HUES48 (cell line): ENCODE measurements around the gene MAP4K3.
"Not testable (repeated sequence)": the region's sequence is repeated elsewhere in the genome, so short reads cannot be mapped to it uniquely, and the experiment has no call there.

Experiments
- H3K27ac ChIP-seq: one replicate; pipeline ENCODE4 v1.7.0; 2013; ENCODE audit warnings: low read depth, low read length, inconsistent platforms
- H3K27me3 ChIP-seq: 2 replicates; pipeline ENCODE4 v1.6.1; 2013; ENCODE audit warnings: mild to moderate bottlenecking, low read length; ENCODE audit not compliant: control insufficient read depth, insufficient read depth
- H3K36me3 ChIP-seq: 2 replicates; pipeline ENCODE4 v1.6.1; 2013; ENCODE audit warnings: low read length; ENCODE audit not compliant: control insufficient read depth, insufficient read depth
- H3K4me1 ChIP-seq: 2 replicates; pipeline ENCODE4 v1.6.1; 2013; ENCODE audit warnings: mild to moderate bottlenecking, low read length; ENCODE audit not compliant: control insufficient read depth, insufficient read depth
- H3K4me3 ChIP-seq: 2 replicates; pipeline ENCODE4 v1.5.1; 2013; ENCODE audit warnings: mild to moderate bottlenecking, low read depth, low read length
- H3K9ac ChIP-seq: 2 replicates; pipeline ENCODE4 v1.6.1; 2013; ENCODE audit warnings: mild to moderate bottlenecking, low read depth, low read length, moderate library complexity
- H3K9me3 ChIP-seq: 2 replicates; pipeline ENCODE4 v1.6.1; 2013; ENCODE audit warnings: low read length; ENCODE audit not compliant: control insufficient read depth, insufficient read depth

The MAP4K3 gene

DNA sequence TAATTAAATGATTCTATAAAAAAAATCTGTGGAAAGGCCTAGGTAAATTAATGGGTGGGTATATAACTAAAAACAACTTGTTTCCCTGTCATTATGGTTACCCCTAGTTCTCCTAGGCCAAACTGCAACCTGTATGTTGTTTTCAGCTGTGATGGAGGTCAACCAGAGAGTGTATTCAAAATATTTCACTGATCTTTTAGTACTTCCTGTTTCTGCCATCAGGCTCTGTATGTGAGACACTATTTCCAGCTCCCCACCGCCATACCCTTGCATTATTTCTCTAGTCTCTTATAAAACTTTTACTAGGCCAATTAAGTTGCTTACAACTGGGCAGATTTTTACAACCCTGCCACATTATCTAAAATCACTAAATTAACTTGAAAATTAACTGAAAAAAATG lies 172.4 kb downstream of the MAP4K3 start:
- H3K9ac ChIP-seq, result no peak overlapping the region
- no peak overlapping the region for H3K27ac ChIP-seq

DNA sequence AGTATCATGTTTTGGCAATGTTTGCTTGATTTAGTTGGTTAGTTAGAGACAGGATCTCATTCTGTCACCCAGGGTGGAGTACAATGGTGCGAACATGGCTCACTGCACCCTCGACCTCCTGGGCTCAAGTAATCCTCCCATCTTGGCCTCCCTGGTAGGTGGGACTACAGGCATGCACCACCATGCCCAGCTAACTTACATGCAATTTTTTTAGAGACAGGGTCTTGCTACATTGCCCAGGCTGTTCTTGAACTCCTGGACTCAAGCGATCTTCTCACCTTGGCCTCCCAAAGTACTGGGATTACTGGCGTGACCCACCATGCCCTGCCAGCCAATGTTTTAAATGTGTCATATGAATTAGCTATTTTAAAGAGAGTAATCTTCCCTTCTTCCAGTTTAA lies 177.0 kb downstream of the MAP4K3 start:
- no peak overlapping the region for H3K9ac ChIP-seq
- H3K4me3 ChIP-seq, result no peak overlapping the region
- no peaks in the 10 kb centered on the region for H3K9me3 ChIP-seq
- H3K36me3 ChIP-seq, result peaks cover 65% of the 10 kb centered on the region
- no peaks in the 10 kb centered on the region for H3K4me1 ChIP-seq
- H3K27me3 ChIP-seq, result no peaks in the 10 kb centered on the region
- no peak overlapping the region for H3K27ac ChIP-seq

More for the DNA sequence above, 172.4 kb downstream of the MAP4K3 start:
- no peaks in the 10 kb centered on the region for H3K9me3 ChIP-seq
- peaks cover 54% of the 10 kb centered on the region for H3K36me3 ChIP-seq
- no peak overlapping the region for H3K4me3 ChIP-seq
- no peaks in the 10 kb centered on the region; the same call in 1 of the 2 replicates for H3K4me1 ChIP-seq
- no peaks in the 10 kb centered on the region for H3K27me3 ChIP-seq

DNA sequence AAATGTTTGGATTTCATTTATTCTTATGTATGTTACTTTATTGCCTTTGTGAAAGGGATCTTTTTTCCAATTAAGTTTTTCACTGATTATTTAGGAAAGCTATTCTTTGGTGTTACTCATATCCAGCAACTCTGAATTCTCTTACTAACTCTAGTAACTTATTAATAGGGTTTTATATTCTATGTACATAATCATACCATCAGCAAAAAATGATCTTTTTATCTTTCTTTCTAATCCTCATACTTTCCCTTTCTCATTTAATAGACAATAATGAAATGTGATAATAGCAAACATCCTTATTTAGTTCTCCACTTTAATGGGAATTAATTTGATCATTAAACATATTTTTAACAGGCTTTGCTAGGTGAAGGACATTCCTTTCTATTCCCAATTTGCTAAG lies 181.0 kb downstream of the MAP4K3 start:
- no peaks in the 10 kb centered on the region for H3K27me3 ChIP-seq
- no peak overlapping the region for H3K4me3 ChIP-seq
- H3K36me3 ChIP-seq, result peaks cover 80% of the 10 kb centered on the region
- peaks cover 6% of the 10 kb centered on the region; the same call in 1 of the 2 replicates for H3K9me3 ChIP-seq
- no peak overlapping the region for H3K9ac ChIP-seq
- no peaks in the 10 kb centered on the region for H3K4me1 ChIP-seq
- H3K27ac ChIP-seq, result no peak overlapping the region

DNA sequence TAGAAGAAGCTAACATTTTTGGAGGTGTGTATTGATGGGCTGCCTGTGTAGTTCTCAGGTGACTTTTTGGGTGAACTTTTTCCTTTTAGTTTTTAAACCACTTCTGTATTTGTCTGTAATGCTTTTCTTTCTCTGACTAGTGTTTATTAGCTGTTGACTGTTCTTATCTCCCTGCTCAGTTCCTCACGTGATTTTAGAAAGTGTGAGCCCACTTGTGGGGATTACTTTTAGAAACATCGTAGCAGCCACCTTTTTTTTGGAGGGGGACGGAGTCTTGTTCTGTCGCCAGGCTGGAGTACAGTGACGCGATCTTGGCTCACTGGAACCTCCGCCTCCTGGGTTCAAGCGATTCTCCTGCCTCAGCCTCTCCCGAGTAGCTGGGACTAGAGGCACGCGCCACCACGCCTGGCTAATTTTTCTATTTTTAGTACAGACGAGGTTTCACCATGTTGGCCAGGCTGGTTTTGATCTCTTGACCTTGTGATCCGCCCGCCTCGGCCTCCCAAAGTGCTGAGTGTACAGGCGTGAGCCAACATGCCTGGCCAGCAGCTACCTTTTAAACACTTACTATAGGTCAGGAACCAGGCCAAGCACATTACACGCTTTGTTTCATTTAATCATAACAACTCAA lies 184.1 kb downstream of the MAP4K3 start:
- Histone ChIP-seq H3K27ac (no peak overlapping the region), H3K36me3 (peaks cover 74% of the 10 kb centered on the region), H3K4me3 (no peak overlapping the region), H3K4me1 (no peaks in the 10 kb centered on the region), H3K27me3 (no peaks in the 10 kb centered on the region), H3K9me3 (peaks cover 9% of the 10 kb centered on the region; the same call in 1 of the 2 replicates), H3K9ac (no peak overlapping the region)

DNA sequence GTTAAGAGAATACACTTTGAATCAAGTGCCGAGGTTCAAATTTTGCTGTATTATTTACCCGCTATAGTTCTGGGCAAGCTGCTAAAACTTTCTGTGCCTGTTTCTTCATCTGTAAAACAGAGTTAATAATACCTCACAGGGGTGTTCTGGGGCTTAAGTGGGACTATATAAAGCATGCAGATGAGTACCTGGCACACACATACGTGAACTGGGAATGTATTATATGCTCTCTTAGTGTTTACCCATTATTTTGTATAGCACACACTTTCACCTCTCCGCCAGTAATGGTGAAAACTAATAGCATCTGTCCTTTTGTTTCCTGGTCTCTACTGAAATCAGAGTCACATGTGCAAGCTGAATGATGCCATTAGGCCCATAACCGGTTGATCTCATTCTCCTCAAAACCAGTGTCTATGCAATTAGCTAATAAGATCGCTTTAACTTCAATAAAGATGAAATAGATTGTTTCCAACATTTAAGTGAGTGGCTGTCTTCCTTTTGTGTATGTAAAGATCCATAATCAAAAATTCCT lies 189.5 kb downstream of the MAP4K3 start:
- Histone ChIP-seq H3K4me1 (no peaks in the 10 kb centered on the region), H3K27ac (no peak overlapping the region), H3K27me3 (no peaks in the 10 kb centered on the region), H3K9me3 (peaks cover 9% of the 10 kb centered on the region; the same call in 1 of the 2 replicates), H3K9ac (no peak overlapping the region), H3K4me3 (no peak overlapping the region), H3K36me3 (peaks cover 36% of the 10 kb centered on the region)

DNA sequence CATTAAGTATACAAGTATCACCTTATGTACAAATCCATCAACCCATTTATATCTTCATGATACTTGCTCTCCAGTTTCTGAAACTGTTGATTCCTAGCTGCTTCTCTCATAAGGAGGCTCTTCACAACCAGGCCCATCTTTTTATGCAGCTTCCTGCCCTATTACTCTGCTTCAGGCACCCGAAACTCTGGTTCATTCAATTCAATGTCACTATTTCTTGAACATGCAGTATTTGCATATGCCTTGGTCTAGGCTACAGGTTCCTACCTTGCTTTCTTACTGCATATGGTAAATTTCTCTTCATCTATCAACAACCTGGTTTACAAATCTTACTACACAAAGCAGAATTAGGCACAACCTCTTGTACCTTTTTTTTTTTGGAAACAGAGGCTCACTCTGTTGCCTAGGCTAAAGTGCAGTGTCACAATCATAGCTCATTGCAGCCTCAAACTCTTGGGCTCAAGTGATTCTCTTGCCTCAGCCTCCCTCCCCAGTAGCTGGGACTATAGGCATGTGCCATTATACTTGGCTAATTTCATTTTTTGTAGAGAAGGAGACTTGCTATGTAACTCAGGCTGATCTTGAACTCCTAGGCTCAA lies 190.6 kb downstream of the MAP4K3 start:
- no peak overlapping the region for H3K27ac ChIP-seq
- no peak overlapping the region for H3K9ac ChIP-seq
- H3K27me3 ChIP-seq, result no peaks in the 10 kb centered on the region
- H3K9me3 ChIP-seq, result peaks cover 7% of the 10 kb centered on the region; the same call in 1 of the 2 replicates
- H3K36me3 ChIP-seq, result peaks cover 25% of the 10 kb centered on the region
- peaks cover 6% of the 10 kb centered on the region for H3K4me1 ChIP-seq
- H3K4me3 ChIP-seq, result no peak overlapping the region

DNA sequence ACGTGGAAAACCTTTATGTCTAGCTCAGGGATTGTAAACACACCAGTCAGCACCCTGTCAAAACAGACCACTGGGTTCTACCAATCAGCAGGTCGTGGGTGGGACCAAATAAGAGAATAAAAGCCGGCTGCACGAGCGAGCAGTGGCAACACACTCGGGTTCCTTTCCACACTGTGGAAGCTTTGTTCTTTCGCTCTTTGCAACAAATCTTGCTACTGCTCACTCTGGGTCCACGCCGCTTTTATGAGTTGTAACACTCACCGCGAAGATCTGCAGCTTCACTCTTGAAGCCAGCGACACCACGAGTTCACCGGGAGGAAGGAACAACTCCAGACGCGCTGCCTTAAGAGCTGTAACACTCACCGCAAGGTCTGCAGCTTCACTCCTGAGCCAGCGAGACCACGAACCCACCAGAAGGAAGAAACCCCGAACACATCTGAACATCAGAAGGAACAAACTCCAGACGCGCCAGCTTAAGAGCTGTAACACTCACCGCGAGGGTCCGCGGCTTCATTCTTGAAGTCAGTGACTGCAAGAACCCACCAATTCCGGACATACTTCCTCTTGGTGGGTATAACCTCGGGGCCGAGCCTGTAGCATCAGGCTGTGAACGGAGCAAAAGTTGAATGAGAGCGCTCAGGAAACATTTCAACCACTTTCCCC lies 192.0 kb downstream of the MAP4K3 start:
- peaks cover 12% of the 10 kb centered on the region for H3K4me1 ChIP-seq
- H3K27me3 ChIP-seq, H3K4me3 ChIP-seq, H3K9me3 ChIP-seq, H3K27ac ChIP-seq, H3K9ac ChIP-seq: not testable (repeated sequence)
- H3K36me3 ChIP-seq, result peaks cover 11% of the 10 kb centered on the region

DNA sequence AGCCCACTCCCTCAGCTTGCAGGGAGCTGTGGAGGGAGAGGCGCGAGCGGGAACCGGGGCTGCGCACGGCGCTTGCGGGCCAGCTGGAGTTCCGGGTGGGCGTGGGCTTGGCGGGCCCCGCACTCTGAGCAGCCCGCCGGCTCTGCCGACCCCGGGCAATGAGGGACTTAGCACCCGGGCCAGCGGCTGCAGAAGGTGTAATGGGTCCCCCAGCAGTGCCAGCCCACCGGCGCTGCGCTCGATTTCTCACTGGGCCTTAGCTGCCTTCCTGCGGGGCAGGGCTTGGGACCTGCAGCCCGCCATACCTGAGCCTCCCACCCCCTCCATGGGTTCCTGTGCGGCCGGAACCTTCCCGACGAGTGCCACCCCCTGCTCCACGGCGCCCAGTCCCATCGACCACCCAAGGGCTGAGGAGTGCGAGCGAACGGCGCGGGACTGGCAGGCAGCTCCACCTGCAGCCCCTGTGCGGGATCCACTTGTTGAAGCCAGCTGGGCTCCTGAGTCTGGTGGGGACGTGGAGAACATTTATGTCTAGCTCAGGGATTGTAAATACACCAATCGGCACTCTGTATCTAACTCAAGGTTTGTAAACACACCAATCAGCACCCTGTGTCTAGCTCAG lies 192.7 kb downstream of the MAP4K3 start:
- H3K27ac ChIP-seq, H3K4me3 ChIP-seq, H3K27me3 ChIP-seq, H3K36me3 ChIP-seq, H3K9ac ChIP-seq, H3K9me3 ChIP-seq: not testable (repeated sequence)
- peaks cover 12% of the 10 kb centered on the region for H3K4me1 ChIP-seq

DNA sequence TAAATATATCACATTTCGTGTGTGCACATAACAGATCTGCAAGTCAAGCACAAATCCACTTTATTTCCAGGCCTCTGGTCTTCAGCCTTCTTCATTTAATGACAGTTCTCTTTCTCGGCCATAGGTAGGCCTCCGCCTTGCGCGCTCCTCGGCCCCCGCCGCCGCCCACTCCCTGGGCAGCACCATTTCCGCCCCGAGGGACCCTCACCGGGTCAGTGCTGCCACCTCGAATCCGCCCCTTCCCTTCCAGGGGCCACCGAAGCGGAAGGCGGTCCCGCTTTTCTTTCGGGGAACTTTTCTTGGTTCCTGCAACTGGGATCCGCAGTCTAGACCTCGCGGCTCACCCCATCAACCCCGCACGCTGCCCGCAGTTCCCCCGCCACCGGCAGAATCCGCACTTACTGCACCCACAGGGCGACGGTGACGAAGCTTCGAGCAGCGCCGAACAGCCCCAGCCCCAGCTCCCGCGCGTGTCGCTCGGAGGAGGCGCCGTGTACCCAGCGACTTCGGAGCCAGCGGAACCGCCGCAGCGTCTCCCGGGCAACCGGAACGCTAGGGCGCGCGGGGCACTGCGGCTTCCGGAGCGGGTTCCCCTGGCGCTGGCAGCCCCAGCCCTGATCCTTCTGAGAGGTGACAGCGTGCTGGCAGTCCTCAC lies 193.5 kb downstream of the MAP4K3 start, which contains the start of gene CDKL4:
CDKL4 (minus strand) TSS at position 502 of the 655 bp plus-strand sequence.
- Histone ChIP-seq H3K4me3 (no peak within 1 kb of the TSS), H3K27me3 (no peaks in the 10 kb centered on the region), H3K36me3 (0 out of 2 replicates have a peak, but pooled peaks cover 2% of the 10 kb centered on the region), H3K9me3 (no peaks in the 10 kb centered on the region), H3K27ac (no peak within 1 kb of the TSS), H3K9ac (no peak within 1 kb of the TSS), H3K4me1 (peaks cover 12% of the 10 kb centered on the region)

DNA sequence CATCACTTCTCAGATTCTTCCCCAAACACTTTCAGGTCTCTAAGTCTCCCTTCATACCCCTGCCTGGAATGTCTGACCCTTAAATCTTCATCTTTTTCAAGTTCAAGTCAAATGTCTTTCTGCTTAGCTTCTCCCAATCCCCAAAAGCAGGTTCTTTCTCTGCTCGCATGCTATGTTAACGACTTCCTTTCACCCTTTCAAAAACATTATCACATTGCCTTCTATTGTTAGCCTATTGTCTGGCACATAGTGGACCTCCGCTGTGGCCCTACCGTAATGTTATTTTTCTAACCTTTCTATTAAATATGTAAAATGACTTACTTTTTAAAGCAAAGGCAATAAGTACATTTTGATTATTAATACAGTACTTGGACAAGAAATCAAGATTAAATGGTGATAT lies 195.5 kb downstream of the MAP4K3 start:
- peaks cover 2% of the 10 kb centered on the region; the same call in 1 of the 2 replicates for H3K9me3 ChIP-seq
- no peak overlapping the region for H3K9ac ChIP-seq
- peaks cover 12% of the 10 kb centered on the region for H3K4me1 ChIP-seq
- no peaks in the 10 kb centered on the region for H3K36me3 ChIP-seq
- H3K27ac ChIP-seq, result peak overlapping the region; percentile 48
- H3K4me3 ChIP-seq, result no peak overlapping the region
- no peaks in the 10 kb centered on the region for H3K27me3 ChIP-seq
